Ecto neural progenitor cell (in vitro differentiated cells): ENCODE data around the gene CNIH2.
"Not testable (repeated sequence)": the region's sequence is repeated elsewhere in the genome, so short reads cannot be mapped to it uniquely, and the experiment has no call there.

Source experiments
- DNase-seq: peaks from one replicate; pipeline ENCODE4 v3.0.0-alpha.2; 2018; ENCODE audit warnings: low spot score

Gene CNIH2

DNA sequence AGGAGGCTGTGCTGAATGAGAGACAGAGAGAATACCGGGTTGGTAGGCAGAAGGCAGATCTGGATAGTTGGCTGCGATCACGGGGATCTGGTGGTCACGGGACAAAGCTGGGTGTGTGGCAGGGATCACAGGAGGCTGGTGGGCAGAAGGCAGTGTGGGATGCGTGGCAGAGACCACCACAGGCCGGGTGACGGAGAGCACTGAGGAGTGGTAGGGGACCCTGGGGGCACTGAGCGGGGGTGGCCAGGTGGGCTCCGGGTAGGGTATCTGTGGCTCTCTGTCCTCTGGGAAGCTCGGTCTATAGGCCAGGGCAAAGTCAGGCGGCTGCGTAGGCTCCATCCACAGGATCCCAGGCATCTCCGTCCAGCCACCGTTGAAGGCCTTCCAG lies 37.5 kb downstream of the CNIH2 start:
- no peak for DNase-seq

DNA sequence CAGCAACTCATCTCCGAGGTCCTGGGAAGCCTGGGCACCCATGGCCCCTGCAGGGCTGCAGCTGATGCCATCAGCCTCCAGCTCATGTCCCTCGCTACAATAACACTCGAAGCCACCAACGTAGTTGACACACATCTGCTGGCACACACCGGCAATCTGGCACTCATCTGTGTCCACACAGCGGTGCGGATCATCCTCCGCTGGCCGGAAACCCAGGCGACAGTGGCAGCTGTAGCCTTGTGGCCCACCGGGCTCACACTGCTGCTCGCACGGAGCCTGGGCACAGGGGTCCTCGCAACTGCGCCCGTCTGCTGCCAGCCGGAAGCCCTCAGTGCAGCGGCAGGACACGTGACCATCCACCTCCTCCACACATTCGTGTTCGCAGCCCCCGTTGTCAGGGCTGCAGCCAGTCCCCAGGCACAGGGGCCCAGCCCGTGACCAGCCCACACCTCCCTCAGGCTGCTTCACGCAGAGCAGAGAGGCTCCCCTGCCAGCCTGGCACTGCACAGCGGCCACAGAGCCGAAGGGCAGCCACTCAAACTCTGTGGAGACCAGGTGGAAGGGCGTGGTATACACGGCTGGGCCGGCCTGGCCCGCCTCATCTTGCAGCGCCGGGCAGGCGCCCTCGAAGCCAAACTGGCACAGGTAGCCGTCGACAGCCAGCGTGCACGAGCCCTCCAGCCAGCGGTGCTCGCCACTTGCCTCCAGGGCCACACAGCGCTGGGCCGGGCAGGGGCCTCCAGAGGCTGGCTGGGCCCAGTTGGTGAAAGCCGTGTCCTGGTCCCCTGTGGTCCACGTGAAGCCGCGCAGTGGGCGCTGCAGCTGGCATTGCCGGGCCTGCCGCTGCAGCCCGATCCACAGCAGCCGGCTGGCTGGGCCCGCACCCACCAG lies 38.2 kb downstream of the CNIH2 start:
- no peak for DNase-seq

DNA sequence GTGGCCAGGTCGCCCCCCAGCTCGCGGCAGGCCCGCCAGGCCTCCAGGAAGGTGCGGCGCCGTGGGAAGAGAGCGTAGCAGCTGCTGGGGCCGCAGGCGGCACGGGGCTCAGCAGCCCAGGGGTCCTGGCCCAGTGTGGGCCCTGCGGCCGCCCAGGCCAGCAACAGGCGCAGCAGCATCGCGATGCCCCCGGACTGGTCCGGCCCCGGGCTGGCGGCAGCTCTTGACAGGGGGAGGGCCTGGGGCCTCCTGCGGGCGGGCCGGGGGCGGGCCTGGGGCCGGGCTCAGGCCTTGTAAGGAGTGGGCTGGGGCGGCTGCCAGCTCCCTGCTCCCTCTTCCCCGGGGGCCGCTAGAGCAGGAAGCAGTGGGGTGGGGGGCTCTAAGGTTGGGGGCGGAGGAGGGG lies 38.9 kb downstream of the CNIH2 start, which contains the start of gene CD248:
CD248 (minus strand) TSS at position 196 of the 403 bp plus-strand sequence; CDS start at position 179, 17 bp downstream.
- DNase-seq: no peak

DNA sequence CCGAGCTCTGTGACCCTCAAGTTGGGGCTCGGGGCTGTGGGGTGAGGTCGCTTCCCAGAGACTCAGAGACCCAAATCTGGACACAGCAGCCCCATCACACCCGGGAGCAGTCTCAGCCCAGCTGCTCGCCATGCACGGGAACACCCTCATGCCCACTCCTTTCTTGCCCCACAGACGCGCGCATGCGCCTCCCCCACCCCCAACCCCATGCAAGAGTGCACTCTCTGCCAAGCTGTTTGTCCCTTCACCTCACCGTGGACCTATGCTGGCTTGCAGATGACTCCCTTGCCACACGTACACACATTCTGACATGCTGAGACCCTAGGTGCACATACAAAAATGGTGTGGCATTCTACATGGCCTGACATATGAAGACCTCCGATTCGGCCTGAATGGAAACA lies 39.3 kb downstream of the CNIH2 start:
- no peak for DNase-seq

DNA sequence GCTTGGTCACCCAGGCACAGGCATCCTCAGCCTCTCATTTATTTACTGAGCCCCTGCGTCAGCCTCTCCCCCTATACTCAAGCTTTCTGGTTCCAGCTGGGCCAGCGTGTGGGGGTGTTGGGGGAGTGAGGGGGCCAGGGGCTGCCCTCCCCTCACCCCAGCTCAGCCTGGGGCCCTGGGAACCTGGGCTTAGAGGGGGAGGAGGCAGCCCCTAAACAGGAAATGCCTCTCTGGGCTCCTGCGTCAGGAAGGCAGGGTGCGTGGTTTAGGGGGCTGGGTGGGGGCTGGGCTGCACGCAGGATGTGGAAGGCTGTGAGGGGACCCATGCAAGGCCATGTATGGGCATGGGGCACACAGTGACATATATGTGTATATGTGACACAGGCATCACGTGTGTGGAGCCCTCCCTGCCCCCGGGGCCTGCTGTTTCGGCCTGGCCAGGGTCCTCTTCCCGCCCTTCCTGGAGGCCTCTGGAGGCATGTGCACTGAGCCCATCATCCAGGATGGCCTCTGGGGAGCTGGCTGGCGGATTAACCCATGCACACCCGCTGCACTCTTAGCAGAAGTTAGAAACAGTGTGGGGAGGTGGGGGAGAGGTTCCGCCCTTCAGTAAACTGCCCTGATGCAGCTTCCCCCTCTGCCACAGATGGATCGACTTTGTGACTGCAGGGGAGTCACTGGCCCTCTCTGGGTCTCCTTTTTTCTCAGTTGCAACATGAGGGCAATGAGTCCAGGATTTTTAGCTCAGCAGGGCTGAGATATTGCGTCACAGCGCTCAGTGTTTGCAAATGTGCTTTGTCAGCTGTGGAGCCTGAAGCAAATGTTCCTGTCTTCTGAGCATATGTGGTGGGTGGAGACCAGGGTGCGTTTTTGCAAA lies 40.0 kb downstream of the CNIH2 start:
- no peak for DNase-seq

DNA sequence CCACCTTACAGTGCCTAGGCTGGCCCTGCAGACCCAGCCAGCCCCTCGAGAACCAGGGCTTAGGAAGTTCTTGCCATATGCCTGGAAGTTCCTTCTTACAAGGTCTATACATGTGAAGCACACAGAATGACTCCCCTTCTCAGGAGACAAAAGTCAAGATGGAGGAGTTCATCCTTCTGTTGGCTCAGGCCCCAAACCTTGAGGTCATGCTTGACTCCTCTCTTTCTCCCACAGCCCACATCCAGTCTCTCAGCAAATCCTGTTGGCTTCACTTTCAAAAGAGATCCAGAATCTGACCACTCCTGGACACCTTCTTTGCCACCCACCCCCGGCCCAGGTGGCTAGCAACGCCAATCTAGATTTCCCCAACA lies 40.6 kb downstream of the CNIH2 start:
- DNase-seq: no peak

DNA sequence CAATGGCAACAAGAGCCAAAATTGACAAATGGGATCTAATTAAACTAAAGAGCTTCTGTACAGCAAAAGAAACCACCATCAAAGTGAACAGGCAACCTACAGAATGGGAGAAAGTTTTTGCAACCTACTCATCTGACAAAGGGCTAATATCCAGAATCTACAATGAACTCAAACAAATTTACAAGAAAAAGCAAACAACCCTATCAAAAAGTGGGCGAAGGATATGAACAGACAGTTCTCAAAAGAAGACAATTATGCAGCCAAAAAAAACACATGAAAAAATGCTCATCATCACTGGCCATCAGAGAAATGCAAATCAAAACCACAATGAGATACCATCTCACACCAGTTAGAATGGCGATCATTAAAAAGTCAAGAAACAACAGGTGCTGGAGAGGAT lies 42.3 kb downstream of the CNIH2 start:
- DNase-seq: not testable (repeated sequence)

DNA sequence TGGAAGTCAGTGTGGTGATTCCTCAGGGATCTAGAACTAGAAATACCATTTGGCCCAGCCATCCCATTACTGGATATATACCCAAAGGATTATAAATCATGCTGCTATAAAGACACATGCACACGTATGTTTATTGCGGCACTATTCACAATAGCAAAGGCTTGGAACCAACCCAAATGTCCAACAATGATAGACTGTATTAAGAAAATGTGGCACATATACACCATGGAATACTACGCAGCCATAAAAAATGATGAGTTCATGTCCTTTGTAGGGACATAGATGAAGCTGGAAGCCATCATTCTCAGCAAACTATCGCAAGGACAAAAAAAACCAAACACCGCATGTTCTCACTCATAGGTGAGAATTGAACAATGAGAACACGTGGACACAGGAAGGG lies 42.8 kb downstream of the CNIH2 start:
- not testable (repeated sequence) for DNase-seq

DNA sequence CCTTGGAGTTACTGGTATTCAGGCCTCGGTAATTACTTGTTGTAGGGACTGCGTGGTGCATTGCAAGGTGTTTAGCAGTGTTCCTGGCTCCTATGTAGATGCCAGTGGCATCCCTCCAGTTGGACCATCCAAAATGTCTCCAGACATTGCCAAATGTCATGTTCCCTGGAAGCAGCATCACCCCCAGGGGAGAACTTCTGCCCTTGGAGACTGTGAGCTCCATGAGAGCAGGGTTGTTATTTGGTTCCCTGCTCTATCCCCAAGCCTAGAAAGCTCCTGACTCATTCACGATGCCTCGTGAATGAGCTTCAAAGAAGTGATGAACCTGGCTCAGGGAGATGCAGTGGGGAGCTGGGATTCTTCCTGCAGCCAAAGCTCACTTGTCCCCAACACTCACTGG lies 43.6 kb downstream of the CNIH2 start:
- DNase-seq: no peak

DNA sequence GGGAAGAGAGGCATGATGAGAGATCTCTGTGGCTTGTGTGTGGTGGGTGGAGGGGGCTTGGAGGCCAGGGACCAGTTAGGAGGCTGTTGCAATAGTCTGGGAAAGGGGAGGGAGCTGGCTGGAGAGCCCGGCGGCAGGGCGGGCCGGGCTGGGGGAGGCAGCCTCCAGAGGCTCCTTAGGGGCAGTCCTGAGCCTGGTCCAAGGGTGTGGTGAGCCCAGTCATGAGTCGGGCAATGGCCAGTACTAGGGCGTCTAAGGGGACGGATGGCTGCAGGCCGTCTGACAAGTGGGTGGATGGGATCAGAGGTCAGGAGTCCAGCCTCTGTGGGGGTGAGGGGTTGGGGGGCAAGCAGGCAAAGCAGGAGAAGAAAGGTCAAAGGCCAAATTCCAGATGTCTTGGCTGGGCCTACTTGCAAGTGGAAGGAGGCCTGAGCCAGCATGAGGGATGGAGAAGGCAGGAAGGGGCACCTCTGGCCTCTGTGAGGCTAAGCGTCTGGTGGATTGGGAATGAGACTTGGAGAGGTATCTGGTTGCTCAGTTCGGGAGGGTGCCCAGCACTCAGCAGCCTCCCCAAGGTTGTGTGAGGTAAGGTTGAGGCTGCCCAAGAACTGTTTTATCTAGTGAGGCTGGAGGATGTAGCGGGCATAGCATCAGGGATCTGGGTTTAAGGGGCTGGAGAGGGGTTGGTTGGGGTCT lies 44.9 kb downstream of the CNIH2 start:
- peak; percentile 54 for DNase-seq

DNA sequence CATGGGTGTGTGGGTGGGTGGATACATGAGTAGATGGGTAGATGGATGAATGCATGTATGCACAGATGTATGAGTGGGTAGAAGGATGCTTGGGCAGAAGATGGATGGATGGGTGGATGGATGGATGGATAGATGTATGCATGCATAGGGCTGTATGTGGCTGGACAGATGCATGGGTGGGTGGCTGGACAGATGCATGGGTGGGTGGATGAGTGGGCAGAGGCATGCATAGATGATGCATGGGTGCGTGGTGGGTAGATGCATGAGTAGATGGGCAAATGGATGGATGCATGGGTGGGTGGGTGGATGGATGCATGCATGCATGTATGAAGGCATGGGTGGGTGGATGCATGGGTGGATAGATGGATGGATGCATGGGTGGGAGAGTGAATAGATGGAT lies 45.7 kb downstream of the CNIH2 start:
- no peak for DNase-seq

DNA sequence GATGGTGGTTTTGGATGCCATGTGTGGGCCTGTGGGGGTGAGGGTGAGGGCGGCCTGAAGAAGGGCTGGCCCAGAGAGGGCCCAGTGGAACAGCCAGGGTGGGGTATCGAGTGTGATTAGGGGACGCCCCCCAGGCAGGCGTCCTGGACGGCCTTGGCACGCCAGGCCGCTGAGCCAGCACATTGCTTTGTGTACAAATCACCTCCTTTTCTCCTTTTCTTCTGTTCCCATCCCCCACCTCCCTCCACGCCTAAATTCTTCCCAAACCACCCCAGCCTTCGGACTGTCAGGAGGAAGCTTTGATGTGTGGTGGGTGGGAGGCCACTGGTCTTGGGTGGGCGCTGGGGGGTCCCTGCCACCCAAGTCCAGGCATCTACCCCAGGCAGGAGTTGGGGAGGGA lies 46.7 kb downstream of the CNIH2 start:
- no peak for DNase-seq

DNA sequence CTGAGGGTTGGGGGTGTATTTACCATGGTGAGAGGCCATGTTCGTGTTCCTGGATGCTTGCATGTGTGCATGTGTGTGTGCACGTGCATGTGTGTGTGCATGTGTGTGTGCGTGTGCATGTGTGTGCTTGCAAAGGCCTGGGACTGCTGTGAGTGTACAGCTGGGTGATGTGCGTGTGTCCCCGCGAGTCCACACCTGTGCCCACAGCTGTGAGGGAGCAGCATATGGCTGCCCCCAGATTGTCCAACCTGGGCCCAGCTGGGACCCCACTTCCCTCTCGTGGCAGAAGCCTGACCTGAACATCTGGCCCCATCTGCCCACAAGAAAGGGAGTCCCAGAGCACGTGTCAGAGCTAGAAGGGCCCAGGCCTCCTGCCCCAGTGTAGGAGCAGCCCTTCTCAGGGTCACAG lies 47.3 kb downstream of the CNIH2 start:
- DNase-seq: no peak

DNA sequence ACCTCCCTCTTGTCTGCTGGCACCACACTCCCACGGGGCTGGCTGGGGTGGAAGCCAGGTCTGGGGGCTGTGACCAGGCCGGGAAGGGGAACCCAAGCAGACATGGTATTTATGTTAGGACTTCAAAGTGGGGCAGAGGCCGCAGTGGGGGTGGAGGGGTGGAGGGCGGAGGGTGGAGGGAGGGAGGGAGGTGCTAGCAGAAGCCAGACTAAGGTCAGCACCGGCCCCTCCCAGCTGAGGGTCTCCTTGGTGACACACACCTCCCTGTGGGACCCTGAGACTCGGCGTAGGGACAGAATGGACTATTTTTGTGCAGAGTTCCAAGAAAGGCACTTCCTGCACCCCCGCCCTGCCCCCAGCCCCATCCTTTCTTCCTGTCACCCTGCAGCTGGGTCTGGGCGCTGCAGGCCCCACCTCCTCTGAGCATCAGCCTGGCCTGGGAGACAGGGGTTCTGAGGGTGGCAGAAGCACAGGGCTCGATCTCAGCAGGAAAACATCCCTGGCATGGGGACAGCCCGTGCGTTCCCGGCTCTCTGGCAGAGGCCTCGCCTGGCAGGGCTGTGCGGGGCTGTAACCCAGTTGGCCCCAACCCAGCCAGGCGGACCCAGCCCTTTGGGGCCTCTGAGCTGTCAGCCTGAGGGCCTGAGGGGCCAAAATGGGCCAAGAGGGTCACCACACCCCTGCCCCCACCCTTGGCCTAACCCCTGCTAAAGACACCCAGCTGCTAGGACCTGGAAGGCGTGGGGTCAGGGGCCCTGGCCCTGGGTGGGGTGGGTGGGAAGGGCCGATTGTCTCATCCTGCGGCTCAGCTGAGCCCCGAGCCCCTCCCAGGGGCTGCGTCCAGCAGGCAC lies 48.5 kb downstream of the CNIH2 start:
- DNase-seq: peak; percentile 51

DNA sequence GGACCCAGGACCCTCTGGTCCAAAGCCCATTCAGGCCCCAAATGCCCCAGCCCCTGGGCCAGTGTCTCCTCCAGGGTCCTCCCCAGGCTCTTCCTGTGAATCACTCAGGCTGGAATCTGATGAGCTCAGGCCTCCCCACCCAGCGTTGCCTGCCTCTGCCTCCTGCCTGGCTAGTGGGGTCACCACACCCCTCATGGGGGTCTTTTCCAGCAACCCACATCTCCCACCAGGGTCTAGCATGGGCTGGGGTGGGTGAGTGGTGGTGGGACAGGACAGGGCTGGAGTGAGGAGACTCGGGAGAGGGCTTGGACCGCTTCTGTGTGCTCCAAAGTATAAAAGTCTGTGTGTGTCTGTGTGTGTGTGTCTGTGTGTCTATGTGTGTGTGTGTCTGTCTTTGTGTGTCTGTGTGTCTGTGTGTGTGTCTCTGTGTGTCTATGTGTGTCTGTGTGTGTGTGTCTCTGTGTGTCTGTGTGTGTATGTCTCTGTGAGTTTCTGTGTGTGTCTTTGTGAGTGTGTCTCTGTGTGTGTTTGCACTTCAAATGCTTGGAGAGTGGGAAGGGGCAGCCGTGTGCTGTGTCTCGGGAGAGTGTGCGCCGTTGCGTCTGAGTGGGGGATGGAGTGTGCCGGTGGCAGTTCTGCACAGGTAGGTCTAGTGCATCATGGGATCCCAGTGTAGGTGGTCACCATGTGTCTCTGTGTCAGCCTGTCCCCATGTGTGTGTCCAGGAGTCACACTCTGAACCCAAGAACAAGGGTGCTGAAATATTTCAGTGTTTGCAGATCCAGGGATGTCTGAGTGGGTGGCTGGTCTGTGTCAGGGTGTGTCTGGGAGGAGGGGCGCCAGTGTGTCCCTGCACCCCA lies 49.4 kb downstream of the CNIH2 start:
- DNase-seq: peak; percentile 50

DNA sequence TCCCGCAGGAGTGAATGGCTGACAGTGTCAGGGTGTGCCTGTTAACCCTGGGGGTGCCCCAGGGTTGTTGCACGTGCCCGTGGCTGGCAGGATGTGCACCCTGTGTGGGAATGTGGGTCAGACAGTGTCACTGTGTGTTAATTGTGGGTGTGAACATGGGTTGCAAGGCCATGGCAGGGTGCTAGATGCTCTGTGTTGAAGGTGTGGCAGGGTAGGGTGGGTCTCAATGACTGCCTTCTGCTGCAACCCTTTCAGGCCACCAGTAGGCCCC lies 50.0 kb downstream of the CNIH2 start:
- DNase-seq: no peak

DNA sequence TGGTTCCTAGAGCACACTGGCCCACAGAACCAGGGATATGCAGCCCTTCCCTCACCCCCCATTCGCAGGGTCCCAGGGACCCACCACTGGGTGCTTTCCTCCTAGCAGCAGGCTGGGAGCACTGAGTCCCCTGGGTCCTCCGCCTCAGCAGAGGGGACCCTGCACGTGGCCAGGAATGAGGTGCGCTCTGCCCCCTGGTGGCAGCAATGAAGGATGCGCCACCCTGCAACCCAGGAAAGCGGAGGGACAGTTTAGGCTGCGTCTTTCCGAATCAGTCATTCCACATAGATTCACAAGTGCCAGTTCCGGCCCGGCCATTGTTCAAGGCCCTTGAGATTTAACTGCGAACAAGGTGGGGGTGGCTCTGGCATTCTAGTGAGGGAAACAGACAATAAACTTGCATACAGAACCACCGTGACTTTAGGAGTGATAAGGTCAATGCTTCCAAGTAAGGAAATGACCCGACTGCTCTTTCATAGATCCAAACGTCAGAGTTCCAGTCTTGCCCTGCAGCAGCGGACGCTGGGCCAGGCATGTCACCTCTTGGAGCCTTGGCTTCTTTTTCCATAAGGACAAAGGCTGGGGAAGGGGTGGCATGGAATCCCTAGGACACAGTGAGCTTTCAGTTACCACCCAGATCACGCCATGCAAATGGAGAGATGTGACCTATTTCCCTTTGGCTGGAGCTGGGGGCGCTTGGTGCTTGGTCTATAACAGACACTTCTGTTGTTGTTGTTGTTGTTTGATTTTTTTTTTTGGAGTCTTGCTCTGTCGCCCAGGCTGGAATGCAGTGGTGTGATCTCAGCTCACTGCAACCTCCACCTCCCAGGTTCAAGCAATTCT lies 50.5 kb downstream of the CNIH2 start:
- peak; percentile 90 for DNase-seq

DNA sequence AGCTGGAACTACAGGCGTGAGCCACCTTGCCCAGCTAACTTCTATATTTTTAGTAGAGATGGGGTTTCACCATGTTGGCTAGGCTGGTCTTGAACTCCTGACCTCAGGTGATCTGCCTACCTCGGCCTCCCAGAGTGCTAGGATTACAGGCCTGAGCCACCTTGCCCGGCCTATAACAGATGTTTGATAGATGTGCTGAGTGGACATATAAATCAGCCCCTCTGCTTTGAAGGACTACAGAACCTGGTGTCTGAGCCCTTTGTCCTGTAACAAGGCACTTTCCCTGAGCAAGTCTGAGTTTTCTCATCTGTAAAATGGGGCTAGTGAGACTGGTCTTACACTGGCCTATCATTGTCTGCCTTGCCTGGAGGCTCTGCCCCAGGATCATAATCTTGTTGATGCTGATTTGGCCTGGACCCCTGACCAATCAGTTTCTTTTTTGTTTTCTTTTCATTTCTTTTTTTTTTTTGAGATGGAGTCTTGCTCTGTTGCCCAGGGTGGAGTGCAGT lies 51.2 kb downstream of the CNIH2 start:
- DNase-seq: no peak

DNA sequence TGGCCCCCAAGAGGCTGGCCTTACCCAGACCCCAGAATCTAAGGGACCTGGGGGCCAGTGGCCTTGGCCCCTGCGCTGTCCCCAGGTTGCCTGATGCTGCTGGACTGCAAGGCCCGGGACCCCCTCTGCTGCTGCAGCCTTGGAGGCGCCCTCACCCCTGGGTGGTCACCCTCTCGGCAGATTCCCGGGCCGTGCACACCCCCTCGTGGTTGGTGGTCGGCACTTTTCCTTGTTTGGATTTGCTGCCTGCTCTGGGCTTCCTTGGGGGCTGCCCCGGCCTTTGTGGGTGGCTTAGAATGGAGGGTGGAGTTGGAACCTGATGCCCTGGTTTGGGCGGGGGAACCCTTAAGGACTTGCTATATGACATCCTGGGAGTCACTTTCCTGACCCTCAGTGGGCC lies 53.0 kb downstream of the CNIH2 start:
- DNase-seq: peak; percentile 46
